ENCODE measurements around the gene PISD. TPM values are rescaled to one million over a fixed set of nuclear protein-coding genes. Genes with fewer than 3 reads are reported as not detected.

PISD gene
- total RNA-seq, 1 experiment from 2014 or later = 28.2 TPM

DNA sequence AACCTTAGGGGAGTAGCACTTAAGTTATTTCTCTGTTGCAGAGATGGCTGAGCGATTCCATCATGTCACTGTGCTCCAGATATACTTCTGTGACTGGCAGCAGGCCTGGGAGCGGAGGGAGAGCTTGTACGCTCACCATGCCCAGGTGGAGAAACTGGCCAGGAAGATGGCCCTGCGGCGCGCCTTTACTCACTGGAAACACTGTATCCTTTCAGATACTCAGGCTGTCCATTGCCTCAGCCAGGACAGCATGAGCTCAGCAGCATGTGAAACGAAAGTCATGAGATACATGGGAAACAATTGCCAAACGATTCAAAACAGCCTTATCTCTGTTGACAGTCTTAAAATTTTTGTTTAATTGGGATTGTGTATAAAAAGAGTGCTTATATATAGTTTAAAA is 86.8 kb downstream of the PISD start:
- DNase-seq (ENCODE audit: low spot score) = no peak

DNA sequence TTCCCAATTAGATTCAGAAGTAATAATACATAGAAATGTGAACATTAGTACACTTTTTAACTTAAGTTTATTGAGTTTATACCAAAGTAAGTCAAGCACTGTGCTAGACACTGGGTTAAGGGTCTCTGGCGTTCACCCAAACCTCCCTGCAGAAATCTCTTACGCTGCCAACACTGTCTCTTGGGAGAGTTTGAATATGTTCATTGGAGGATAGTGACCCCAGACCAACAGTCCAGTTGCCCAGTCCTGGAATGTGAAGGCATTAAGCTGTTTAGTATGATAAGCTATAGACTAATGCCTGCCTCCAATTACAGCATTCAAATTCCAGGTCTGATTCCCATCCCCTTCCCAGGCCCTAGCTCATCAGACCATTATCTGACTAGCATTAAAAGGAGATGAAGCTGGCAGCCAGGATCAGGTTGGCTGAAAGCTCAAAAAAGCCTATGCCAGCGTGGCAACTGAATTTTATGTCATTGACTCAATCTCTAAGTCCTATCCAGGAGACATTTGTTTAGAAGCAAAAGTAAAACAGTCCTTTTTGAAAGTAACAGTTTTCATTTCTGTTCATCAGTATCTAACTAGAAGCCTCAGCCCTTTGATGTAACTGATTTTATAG is 87.9 kb downstream of the PISD start:
- no peak for DNase-seq (ENCODE audit: low spot score)

DNA sequence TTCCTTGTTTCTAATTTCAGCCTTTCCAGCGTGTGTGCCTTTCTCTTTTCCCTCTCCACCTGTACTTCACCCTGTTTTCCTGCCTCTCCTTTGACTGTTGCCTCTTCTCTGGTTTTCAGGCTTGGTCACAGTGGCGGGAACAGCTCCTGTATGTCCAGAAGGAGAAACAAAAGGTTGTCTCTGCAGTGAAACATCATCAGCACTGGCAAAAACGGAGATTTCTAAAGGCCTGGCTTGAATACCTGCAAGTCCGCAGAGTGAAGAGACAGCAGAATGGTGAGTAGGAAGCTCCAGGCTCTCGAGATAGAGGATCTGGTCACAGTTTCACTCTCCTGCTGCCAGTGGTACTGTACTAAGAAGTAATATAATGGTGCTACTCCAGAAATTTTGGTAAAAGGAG is 89.1 kb downstream of the PISD start:
- DNase-seq (ENCODE audit: low spot score) = no peak

GRCh38 chr22:31569126-31569525 is 92.9 kb downstream of the PISD start:
- no peak for DNase-seq (ENCODE audit: low spot score)

Other genes with a start within 250 kb of the PISD start
- gene EIF4ENIF1, start 172.4 kb downstream of the PISD start, total RNA-seq (2014; rRNA removed; shearing (Covaris generic)) = 5.8 and 6.2 TPM in 2 replicates
- gene SFI1, start 165.7 kb downstream of the PISD start, total RNA-seq (2014; rRNA removed; shearing (Covaris generic)) = 5.1 and 11.2 TPM in 2 replicates
- gene PRR14L, start 87.9 kb upstream of the PISD start, total RNA-seq (2014; rRNA removed; shearing (Covaris generic)) = 6.0 and 6.5 TPM in 2 replicates
- gene DEPDC5, start 91.8 kb upstream of the PISD start, total RNA-seq (2014; rRNA removed; shearing (Covaris generic)) = 1.9 and 5.8 TPM in 2 replicates

Measured in A172 (cell line).